ENCODE data around the gene PROK1. TPM values are rescaled to one million over a fixed set of nuclear protein-coding genes. Genes with fewer than 3 reads are reported as not detected.

Gene PROK1
- polyA plus RNA-seq, 1 experiment: not detected

DNA sequence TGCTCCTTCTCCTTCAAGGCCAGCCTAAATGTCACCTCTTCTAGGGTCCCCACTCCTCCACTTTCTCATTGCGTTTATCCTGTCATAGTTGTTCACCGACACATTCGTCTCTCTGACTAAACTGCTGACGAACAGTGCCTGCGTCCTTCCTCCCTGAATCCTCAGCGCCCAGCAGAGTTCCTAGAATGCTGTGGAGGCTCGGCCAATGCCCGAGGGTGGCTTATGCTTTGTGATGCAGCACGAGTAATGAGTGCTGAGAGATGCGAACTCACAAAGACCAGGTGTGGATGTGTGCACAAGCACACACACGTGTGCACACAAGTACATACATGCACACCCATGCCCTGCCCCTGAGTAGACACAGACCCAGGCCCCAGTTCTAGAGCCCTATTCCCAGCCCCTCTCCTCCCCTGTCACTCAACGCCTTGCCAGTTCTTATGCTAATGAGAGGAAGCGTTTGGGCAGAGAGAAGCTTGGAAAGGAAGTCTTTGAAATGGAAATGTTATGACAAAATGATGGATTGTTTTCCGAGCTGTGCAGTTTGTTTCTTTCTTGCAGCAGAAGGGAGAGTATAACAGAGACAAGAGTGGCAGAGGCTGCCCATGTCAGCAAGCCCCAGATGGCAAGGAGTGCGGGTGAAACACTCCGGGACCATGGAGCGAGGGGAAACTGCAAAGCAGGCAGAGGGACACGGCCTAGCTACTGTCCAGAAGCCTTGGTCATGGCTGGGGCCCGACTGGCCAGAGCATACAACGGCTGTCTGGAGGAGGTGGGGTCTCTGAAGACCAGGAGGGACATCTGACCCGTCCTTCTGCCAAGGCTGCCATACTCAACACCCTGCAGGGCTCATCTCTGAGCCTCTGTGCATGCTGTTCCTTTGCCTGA is 43.8 kb downstream of the PROK1 start:
- no peak overlapping the region for H3K4me3 ChIP-seq (ENCODE audit: low read depth, low read length)
- TF ChIP-seq, protein P1, sequence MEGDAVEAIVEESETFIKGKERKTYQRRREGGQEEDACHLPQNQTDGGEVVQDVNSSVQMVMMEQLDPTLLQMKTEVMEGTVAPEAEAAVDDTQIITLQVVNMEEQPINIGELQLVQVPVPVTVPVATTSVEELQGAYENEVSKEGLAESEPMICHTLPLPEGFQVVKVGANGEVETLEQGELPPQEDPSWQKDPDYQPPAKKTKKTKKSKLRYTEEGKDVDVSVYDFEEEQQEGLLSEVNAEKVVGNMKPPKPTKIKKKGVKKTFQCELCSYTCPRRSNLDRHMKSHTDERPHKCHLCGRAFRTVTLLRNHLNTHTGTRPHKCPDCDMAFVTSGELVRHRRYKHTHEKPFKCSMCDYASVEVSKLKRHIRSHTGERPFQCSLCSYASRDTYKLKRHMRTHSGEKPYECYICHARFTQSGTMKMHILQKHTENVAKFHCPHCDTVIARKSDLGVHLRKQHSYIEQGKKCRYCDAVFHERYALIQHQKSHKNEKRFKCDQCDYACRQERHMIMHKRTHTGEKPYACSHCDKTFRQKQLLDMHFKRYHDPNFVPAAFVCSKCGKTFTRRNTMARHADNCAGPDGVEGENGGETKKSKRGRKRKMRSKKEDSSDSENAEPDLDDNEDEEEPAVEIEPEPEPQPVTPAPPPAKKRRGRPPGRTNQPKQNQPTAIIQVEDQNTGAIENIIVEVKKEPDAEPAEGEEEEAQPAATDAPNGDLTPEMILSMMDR (IDR thresholded peaks at IDR 0.05; ENCODE audit: low read depth, low read length): no peak
- peaks cover 15% of the 10 kb centered on the region for H3K27me3 ChIP-seq (ENCODE audit: control insufficient read depth, insufficient read depth, low read length)
- POLR2A ChIA-PET: interaction anchor here (1.5 kb wide), 1 partner anchor 31 kb away, joined by 9 read pairs; no protein-coding TSS in a partner anchor
- no peak for DNase-seq (ENCODE audit: low read depth, low spot score)
- H3K9me3 ChIP-seq (ENCODE audit: control insufficient read depth, insufficient read depth, low read length): no peaks in the 10 kb centered on the region
- CTCF ChIA-PET: interaction anchor here (1.1 to 10.0 kb wide), 20 partner anchors 8 to 465 kb away, joined by 3 to 281 read pairs (median 14); partner anchors contain the start of genes KCNC4, LAMTOR5 and RBM15
- no peak overlapping the region for H3K27ac ChIP-seq (ENCODE audit: low read depth, low read length)

DNA sequence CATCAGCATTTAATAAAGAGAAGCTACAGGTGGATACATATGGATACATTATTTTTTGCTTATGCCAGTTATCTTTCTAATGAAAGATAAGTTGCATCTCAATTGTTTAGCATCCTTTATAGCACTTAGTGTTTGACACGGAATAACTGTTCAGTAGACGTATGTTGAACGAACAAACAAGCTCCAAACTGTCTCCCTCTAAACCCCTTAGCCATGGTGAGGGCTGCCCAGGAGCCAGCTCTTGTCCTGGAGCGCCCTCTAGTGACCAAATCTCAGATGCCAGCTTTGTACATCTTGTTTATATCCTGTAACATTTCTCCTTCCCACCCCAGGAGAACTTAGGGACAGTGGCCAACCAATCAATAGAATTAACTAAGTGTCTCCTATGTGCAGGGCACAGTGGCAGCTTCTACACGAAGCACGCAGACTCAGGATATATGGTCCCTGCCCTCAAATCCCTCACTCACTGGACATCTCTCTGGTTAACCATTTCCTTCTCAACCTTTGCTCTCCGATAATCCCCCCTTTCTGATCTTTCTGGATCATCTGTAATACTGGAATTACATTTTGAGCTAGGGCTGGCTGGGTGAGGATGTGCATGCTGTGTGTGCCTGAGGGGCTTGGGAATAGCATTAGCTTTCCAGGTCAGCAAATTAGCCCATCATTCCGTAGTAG is 45.1 kb downstream of the PROK1 start:
- ChIA-PET CTCF (interaction anchor here (0.5 to 10.0 kb wide), 58 partner anchors 10 to 628 kb away, joined by 3 to 281 read pairs (median 6); partner anchors contain the start of genes KCNC4, LAMTOR5 and RBM15), POLR2A (interaction anchor here (0.7 to 1.5 kb wide), 3 partner anchors 10 to 289 kb away, joined by 3 to 9 read pairs (median 3); no protein-coding TSS in a partner anchor)
- peak; percentile 63 for DNase-seq (ENCODE audit: low read depth, low spot score)
- H3K27me3 ChIP-seq (ENCODE audit: control insufficient read depth, insufficient read depth, low read length): peaks cover 22% of the 10 kb centered on the region
- TF ChIP-seq, protein P1 (IDR thresholded peaks at IDR 0.05; ENCODE audit: low read depth, low read length): peak; percentile 99
- H3K4me3 ChIP-seq (ENCODE audit: low read depth, low read length): no peak overlapping the region
- H3K9me3 ChIP-seq (ENCODE audit: control insufficient read depth, insufficient read depth, low read length): no peaks in the 10 kb centered on the region
- H3K27ac ChIP-seq (ENCODE audit: low read depth, low read length): no peak overlapping the region

DNA sequence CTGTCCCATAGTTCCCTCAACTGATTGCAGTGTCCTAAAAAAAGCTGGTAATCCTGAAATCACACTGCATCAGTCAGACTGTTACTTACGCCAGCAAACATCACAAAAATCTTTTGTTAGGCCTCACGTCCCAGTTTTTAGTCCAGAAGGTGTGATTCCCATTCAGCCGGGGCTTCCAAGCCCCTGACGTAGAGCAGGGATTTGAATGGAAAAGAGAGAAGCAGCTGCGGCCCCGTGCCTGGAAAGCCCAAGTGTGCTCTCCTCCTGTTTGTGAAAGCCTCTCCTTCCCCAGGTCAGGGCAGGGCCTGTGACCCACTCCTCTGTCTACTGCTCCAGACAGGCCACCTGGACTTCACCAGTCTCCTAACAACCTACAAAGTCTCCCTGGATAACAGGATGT is 47.3 kb downstream of the PROK1 start:
- CTCF ChIA-PET: interaction anchor here (0.9 to 10.0 kb wide), 5 partner anchors 14 to 302 kb away, joined by 3 to 281 read pairs (median 133); partner anchors contain the start of gene KCNC4
- Histone ChIP-seq H3K27ac (ENCODE audit: low read depth, low read length) (no peak overlapping the region), H3K27me3 (ENCODE audit: control insufficient read depth, insufficient read depth, low read length) (peaks cover 31% of the 10 kb centered on the region), H3K9me3 (ENCODE audit: control insufficient read depth, insufficient read depth, low read length) (no peaks in the 10 kb centered on the region), H3K4me3 (ENCODE audit: low read depth, low read length) (no peak overlapping the region)
- no peak for DNase-seq (ENCODE audit: low read depth, low spot score)
- TF ChIP-seq, protein P1 (IDR thresholded peaks at IDR 0.05; ENCODE audit: low read depth, low read length): no peak
- POLR2A ChIA-PET: no interaction called here

DNA sequence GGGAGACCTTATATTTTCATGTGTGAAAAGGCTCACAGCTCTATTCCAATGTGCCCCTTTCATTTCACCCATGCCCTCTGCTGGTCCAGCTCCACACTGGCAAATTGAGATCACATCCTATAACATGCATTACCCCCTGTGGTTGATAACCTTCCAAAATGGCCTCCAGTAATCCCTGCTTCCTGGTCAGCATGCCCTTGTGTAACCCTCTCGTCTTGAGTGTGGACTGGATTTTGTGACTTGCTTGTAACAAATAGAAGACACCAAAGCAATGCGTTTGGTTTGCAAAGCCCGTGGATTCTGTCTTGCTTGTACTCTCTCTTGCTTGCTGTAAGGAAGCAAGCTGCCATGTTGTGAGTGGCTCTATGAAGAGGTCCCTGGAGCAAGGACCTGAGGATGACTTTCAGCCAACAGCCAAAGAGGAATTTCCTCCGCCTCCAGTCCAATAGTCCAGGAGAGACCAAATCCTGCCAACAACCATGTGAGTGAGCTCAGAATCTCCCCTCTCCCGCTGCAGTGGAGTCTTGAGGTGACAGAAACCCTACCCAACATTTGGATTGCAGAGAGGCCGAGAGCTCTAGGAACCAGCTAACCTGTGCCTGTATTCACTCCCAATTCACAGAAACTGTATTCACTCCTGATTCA is 50.7 kb downstream of the PROK1 start:
- TF ChIP-seq, protein P1 (IDR thresholded peaks at IDR 0.05; ENCODE audit: low read depth, low read length): no peak
- peaks cover 34% of the 10 kb centered on the region for H3K27me3 ChIP-seq (ENCODE audit: control insufficient read depth, insufficient read depth, low read length)
- no peak overlapping the region for H3K4me3 ChIP-seq (ENCODE audit: low read depth, low read length)
- no peak overlapping the region for H3K27ac ChIP-seq (ENCODE audit: low read depth, low read length)
- POLR2A ChIA-PET: no interaction called here
- H3K9me3 ChIP-seq (ENCODE audit: control insufficient read depth, insufficient read depth, low read length): no peaks in the 10 kb centered on the region
- CTCF ChIA-PET: interaction anchor here (0.7 to 1.8 kb wide), 3 partner anchors 47 to 299 kb away, joined by 3 to 9 read pairs (median 4); no protein-coding TSS in a partner anchor
- DNase-seq (ENCODE audit: low read depth, low spot score): no peak

Measured in AG04450 (cell line).